ENCODE measurements around the gene CHCHD1. TPM values are rescaled to one million over a fixed set of nuclear protein-coding genes. Genes with fewer than 3 reads are reported as not detected.

The CHCHD1 gene
- total RNA-seq, 4 donors from 2014 or later: 2.6 to 37.4 (median 17.0) TPM

DNA sequence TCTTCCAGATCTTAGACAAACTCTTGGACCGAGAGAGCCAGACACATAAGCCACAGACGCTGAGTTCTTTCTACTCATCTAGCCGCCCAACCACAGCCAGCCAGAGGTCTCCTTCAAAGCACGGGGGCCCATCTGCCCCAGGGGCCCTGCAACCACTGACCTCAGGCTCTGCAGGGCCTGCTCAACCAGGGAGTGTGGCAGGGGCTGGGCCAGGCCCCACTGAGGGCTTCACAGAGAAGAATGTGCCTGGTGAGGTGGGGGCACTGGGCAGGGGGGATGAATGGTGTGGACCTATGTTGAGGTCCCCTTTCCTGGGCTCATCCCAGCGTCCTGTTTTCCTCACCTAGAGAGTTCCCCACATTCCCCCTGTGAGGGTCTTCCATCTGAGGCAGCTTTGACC is 14.9 kb downstream of the CHCHD1 start:
- TF ChIP-seq POLR2A (IDR thresholded peaks at IDR 0.05) (no peak), EP300 (IDR thresholded peaks at IDR 0.05; ENCODE audit: low read depth) (no peak), POLR2AphosphoS5 (IDR thresholded peaks at IDR 0.05) (peak in 1 of 3 donors; percentile 16), CTCF (IDR thresholded peaks at IDR 0.05) (no peak)
- no peak for DNase-seq

DNA sequence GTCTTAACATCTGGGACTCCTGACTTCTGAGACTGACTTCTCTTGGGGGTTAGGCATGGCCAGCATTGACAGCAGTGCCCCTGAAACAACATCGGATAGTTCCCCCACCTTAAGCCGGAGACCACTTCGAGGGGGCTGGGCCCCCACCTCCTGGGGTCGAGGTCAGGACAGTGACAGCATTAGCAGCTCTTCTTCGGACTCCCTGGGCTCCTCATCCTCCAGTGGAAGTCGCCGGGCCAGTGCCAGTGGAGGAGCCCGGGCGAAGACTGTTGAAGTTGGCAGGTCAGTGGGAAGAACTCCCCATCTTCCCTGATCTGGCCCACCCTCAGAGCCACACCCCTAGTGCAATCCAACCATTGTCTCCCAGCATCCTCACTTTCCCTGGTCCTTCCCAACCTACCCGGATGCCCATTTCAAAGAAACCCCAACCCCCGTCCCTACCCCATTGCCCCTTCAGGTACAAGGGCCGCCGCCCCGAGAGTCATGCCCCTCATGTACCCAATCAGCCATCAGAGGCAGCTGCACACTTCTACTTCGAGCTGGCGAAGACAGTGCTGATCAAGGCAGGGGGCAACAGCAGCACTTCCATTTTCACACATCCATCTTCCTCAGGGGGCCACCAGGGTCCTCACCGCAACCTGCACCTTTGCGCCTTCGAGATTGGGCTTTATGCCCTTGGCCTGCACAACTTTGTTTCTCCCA is 15.6 kb downstream of the CHCHD1 start:
- H3K36me3 ChIP-seq: peaks cover 0 to 53% (median 25%) of the 10 kb centered on the region in 4 donors
- H3K9me3 ChIP-seq: no peaks in the 10 kb centered on the region
- no peak for DNase-seq
- no peaks in the 10 kb centered on the region for H3K4me1 ChIP-seq
- in situ Hi-C loops (cut with MboI; ENCODE audit: low pct_ligation_motif_present in 1 of 4, low pct_unique_long_range_greater_than_20kb in 1 of 4, low sequenced_read_pairs in 3 of 4): no loop called here
- TF ChIP-seq CTCF (IDR thresholded peaks at IDR 0.05) (no peak), POLR2AphosphoS5 (IDR thresholded peaks at IDR 0.05) (no peak), EP300 (IDR thresholded peaks at IDR 0.05; ENCODE audit: low read depth) (no peak), POLR2A (IDR thresholded peaks at IDR 0.05) (no peak)
- intact Hi-C loops (cut with DNase I; ENCODE audit: low total_unique reads): no loop called here
- H3K27ac ChIP-seq: no peak overlapping the region
- 90 to 93% methylated on average over 2 to 14 of the region's 19 CpGs for WGBS, 2 donors (ENCODE audit: low coverage in 1 of 2)
- no peak overlapping the region for H3K4me3 ChIP-seq
- no peaks in the 10 kb centered on the region for H3K27me3 ChIP-seq

More for the DNA sequence above, 14.9 kb downstream of the CHCHD1 start:
- in situ Hi-C loops (cut with MboI; ENCODE audit: low pct_ligation_motif_present in 1 of 4, low pct_unique_long_range_greater_than_20kb in 1 of 4, low sequenced_read_pairs in 3 of 4): no loop called here
- no peak overlapping the region for H3K27ac ChIP-seq
- H3K9me3 ChIP-seq: no peaks in the 10 kb centered on the region
- H3K36me3 ChIP-seq: peaks cover 0 to 60% (median 26%) of the 10 kb centered on the region in 4 donors
- WGBS, 2 donors (ENCODE audit: low coverage in 1 of 2): 80 to 81% methylated on average over 1 to 5 of the region's 5 CpGs
- intact Hi-C loops (cut with DNase I; ENCODE audit: low total_unique reads): no loop called here
- no peak overlapping the region for H3K4me3 ChIP-seq
- H3K27me3 ChIP-seq: no peaks in the 10 kb centered on the region
- no peaks in the 10 kb centered on the region for H3K4me1 ChIP-seq

- Histone ChIP-seq H3K36me3 (peaks cover 0 to 57% (median 28%) of the 10 kb centered on the region in 4 donors), H3K9me3 (no peaks in the 10 kb centered on the region), H3K27ac (no peak overlapping the region), H3K27me3 (no peaks in the 10 kb centered on the region), H3K4me3 (no peak overlapping the region), H3K4me1 (no peaks in the 10 kb centered on the region)
- DNase-seq: no peak
- in situ Hi-C loops (cut with MboI; ENCODE audit: low pct_ligation_motif_present in 1 of 4, low pct_unique_long_range_greater_than_20kb in 1 of 4, low sequenced_read_pairs in 3 of 4) (no loop called here), intact Hi-C loops (cut with DNase I; ENCODE audit: low total_unique reads) (no loop called here)
- WGBS, 2 donors (ENCODE audit: low coverage in 1 of 2): 93 to 100% methylated on average over 1 to 6 of the region's 6 CpGs
- TF ChIP-seq POLR2A (IDR thresholded peaks at IDR 0.05): no peak
- peak in 1 of 3 donors; percentile 11 for TF ChIP-seq POLR2AphosphoS5 (IDR thresholded peaks at IDR 0.05)
Measured at GRCh38 chr10:73798087-73798486, 16.2 kb downstream of the CHCHD1 start.

- intact Hi-C loops (cut with DNase I; ENCODE audit: low total_unique reads): no loop called here
- no peaks in the 10 kb centered on the region for H3K27me3 ChIP-seq
- H3K36me3 ChIP-seq: peaks cover 0 to 57% (median 23%) of the 10 kb centered on the region in 4 donors
- WGBS, 2 donors (ENCODE audit: low coverage in 1 of 2): 86% methylated on average over 10 of the region's 10 CpGs; no CpG with 5 or more reads in 1 of the 2 donors
- no peaks in the 10 kb centered on the region for H3K9me3 ChIP-seq
- TF ChIP-seq POLR2AphosphoS5 (IDR thresholded peaks at IDR 0.05) (no peak), EP300 (IDR thresholded peaks at IDR 0.05; ENCODE audit: low read depth) (no peak), CTCF (IDR thresholded peaks at IDR 0.05) (no peak), POLR2A (IDR thresholded peaks at IDR 0.05) (no peak)
- no peak overlapping the region for H3K27ac ChIP-seq
- no peak for DNase-seq
- no peaks in the 10 kb centered on the region for H3K4me1 ChIP-seq
- no peak overlapping the region for H3K4me3 ChIP-seq
- in situ Hi-C loops (cut with MboI; ENCODE audit: low pct_ligation_motif_present in 1 of 4, low pct_unique_long_range_greater_than_20kb in 1 of 4, low sequenced_read_pairs in 3 of 4): no loop called here
Measured at GRCh38 chr10:73798927-73799560, 17.2 kb downstream of the CHCHD1 start.
